K562 (cell line): ENCODE data around the gene IRGQ. TPM values are rescaled to one million over a fixed set of nuclear protein-coding genes. Genes with fewer than 3 reads are reported as not detected.
"Not testable (repeated sequence)": the region's sequence is repeated elsewhere in the genome, so short reads cannot be mapped to it uniquely, and the experiment has no call there.

ENCODE experiments used
- ATAC-seq: fragments of 200-7000 bp; cut with Tn5 transposase; 3 replicates; pipeline ENCODE4 v1.9.1; 2020; ENCODE audit warnings: moderate library complexity
- BruUV-seq: library from RNA; stranded (reverse); fragments of 400-500 nt; replicated peaks from 2 replicates; lab custom pipeline; 2021; lab: Mats Ljungman, UMichigan
- CTCF ChIA-PET: fragments of 300-600 bp; formaldehyde crosslinking; extraction: SDS; loops from one replicate; lab custom pipeline; 2021; ENCODE audit warnings: low intra/inter-chr PET ratio; lab: Yijun Ruan, JAX
- POLR2A ChIA-PET: fragments of 300-600, 350-650 bp; sonication (Branson Sonifier 250); formaldehyde crosslinking; extraction: SDS; loops from one replicate; lab custom pipeline; 2021; ENCODE audit warnings: antibody characterized with exemption, inconsistent platforms; lab: Yijun Ruan, JAX
- DNase-seq, 4 experiments: peaks; one replicate each; pipeline versions ENCODE4 v3.0.0 to v3.0.0-alpha.2; 2011 to 2018; ENCODE audit warnings: low spot score in 3 of 4, mixed read lengths in 3 of 4; ENCODE audit errors: extremely low read depth in 1 of 4
- FAIRE-seq: peaks from 2 replicates; lab custom pipeline; 2011; peaks lifted over from hg19 to GRCh38; lab: Jason Lieb, UNC
- H2AFZ ChIP-seq: 2 replicates; pipeline ENCODE4 v1.6.0; 2011; ENCODE audit warnings: low read depth, low read length, control low read depth, inconsistent platforms
- H3K27ac ChIP-seq: fragments of 200-600 bp; 3 replicates; pipeline ENCODE4 v1.8.0; 2011; ENCODE audit warnings: low read depth, mild to moderate bottlenecking, control low read depth, inconsistent platforms, low read length, moderate library complexity, mixed read lengths; ENCODE audit errors: extremely low read depth
- H3K27me3 ChIP-seq, 2 experiments: fragments of 300-600 bp in 1 of 2; 2 replicates in 1 of 2; 3 replicates in 1 of 2; pipeline versions ENCODE4 v1.6.0 to v1.8.0; 2011; ENCODE audit warnings: inconsistent platforms in 2 of 2, low read length in 2 of 2, mild to moderate bottlenecking in 1 of 2, mixed read lengths in 1 of 2, moderate library complexity in 1 of 2; ENCODE audit not compliant: control insufficient read depth in 2 of 2, insufficient read depth in 2 of 2
- H3K36me3 ChIP-seq: fragments of 300-600 bp; 3 replicates; pipeline ENCODE4 v1.8.0; 2011; ENCODE audit warnings: mild to moderate bottlenecking, low read length, inconsistent platforms; ENCODE audit not compliant: control insufficient read depth, insufficient read depth
- H3K4me1 ChIP-seq, 2 experiments: fragments of 200-600 bp in 1 of 2; replicated peaks in 1 of 2; 2 replicates in 1 of 2; 3 replicates in 1 of 2; pipeline versions ENCODE4 v1.5.1 to v1.8.0; 2011; ENCODE audit warnings: inconsistent platforms in 2 of 2, low read length in 2 of 2, mild to moderate bottlenecking in 1 of 2, mixed read lengths in 1 of 2, moderate library complexity in 1 of 2; ENCODE audit not compliant: control insufficient read depth in 2 of 2, insufficient read depth in 2 of 2
- H3K4me2 ChIP-seq: 2 replicates; pipeline ENCODE4 v1.6.1; 2011; ENCODE audit warnings: low read length, control low read depth, inconsistent platforms, mixed read lengths; ENCODE audit not compliant: insufficient read depth
- H3K4me3 ChIP-seq: fragments of 200-600 bp; sonication (generic), shearing (Covaris generic); 2 replicates; pipeline ENCODE4 v1.5.1; 2016; ENCODE audit warnings: control low read depth, inconsistent platforms
- H3K79me2 ChIP-seq: fragments of 200-600 bp; 3 replicates; pipeline ENCODE4 v1.8.0; 2011; ENCODE audit warnings: low read length, inconsistent platforms; ENCODE audit not compliant: control insufficient read depth, insufficient read depth
- H3K9ac ChIP-seq, 2 experiments: 2 replicates each; pipeline versions ENCODE4 v1.6.0 to v1.6.1; 2011; ENCODE audit warnings: low read depth in 2 of 2, low read length in 2 of 2, control low read depth in 1 of 2, inconsistent platforms in 1 of 2, mild to moderate bottlenecking in 1 of 2, mixed read lengths in 1 of 2; ENCODE audit not compliant: insufficient read depth in 1 of 2
- H3K9me1 ChIP-seq: one replicate; pipeline ENCODE4 v1.6.0; 2011; ENCODE audit warnings: inconsistent platforms, mild to moderate bottlenecking, low read length, moderate library complexity; ENCODE audit not compliant: control insufficient read depth, insufficient read depth
- H3K9me3 ChIP-seq: replicated peaks from 2 replicates; pipeline ENCODE4 v1.5.1; 2011; ENCODE audit warnings: low read depth, low read length, inconsistent platforms; ENCODE audit not compliant: control insufficient read depth, insufficient read depth
- H4K20me1 ChIP-seq: replicated peaks from 2 replicates; pipeline ENCODE4 v1.6.1; 2011; ENCODE audit warnings: low read length, inconsistent platforms, mixed read lengths; ENCODE audit not compliant: control insufficient read depth, insufficient read depth
- CBFA2T3 ChIP-seq: fragments of 450-650 bp; IDR thresholded peaks from 2 replicates; pipeline ENCODE4 v1.6.1; 2017
- EGR1 ChIP-seq: fragments of 450-650 bp; conservative IDR thresholded peaks from 2 replicates; pipeline ENCODE4 v1.6.1; 2017; ENCODE audit warnings: mild to moderate bottlenecking
- EP300 ChIP-seq: IDR thresholded peaks from 2 replicates; pipeline ENCODE4 v1.6.1; 2012; ENCODE audit warnings: low read length, improper control_type of control experiment
- KDM1A ChIP-seq, 2 experiments: fragments of 450-650 bp; IDR thresholded peaks; 2 replicates each; pipeline ENCODE4 v1.6.1; 2016; ENCODE audit warnings: mild to moderate bottlenecking in 2 of 2
- POLR2AphosphoS2 ChIP-seq: IDR thresholded peaks from 2 replicates; pipeline ENCODE4 v1.6.1; 2012; ENCODE audit warnings: low read length, improper control_type of control experiment
- STAT5B ChIP-seq: fragments of 250-450 bp; sonication (Bioruptor Pico); IDR thresholded peaks from 2 replicates; pipeline ENCODE4 v1.8.0; 2021; ENCODE audit warnings: mild to moderate bottlenecking, inconsistent platforms
- ZFP36 ChIP-seq: fragments of 150-350 bp; IDR thresholded peaks from 2 replicates; pipeline ENCODE4 v1.6.1; 2018; ENCODE audit warnings: low read length, low read depth; ENCODE audit not compliant: partially characterized antibody
- ZNF780A ChIP-seq: fragments of 250-450 bp; sonication (Bioruptor Pico); IDR thresholded peaks from 2 replicates; pipeline ENCODE4 v1.5.0; 2021; ENCODE audit warnings: mild to moderate bottlenecking
- WGBS: fragments of 100-300 bp; shearing (Covaris generic); methylation state at CpG from one replicate; pipeline ENCODE4 v1.1.6; 2016; ENCODE audit warnings: low coverage, mixed read lengths; ENCODE audit not compliant: insufficient coverage; ENCODE audit errors: missing lambda C conversion rate; 5-methylcytosine and 5-hydroxymethylcytosine counted together
- in situ Hi-C: fragments of 300-500 bp; cut with MboI; formaldehyde crosslinking; loops from 4 replicates; pipeline ENCODE4 v1.15.0; 2018; ENCODE audit warnings: inconsistent platforms, mixed read lengths
- intact Hi-C: fragments of 100-400 bp; cut with micrococcal nuclease; formaldehyde crosslinking; loops from 2 replicates; pipeline ENCODE4 v1.14.2; 2022
- polyA plus RNA-seq, 8 experiments: library from polyadenylated mRNA; depleted of rRNA in 4 of 8; stranded (reverse) in 5 of 8; unstranded in 3 of 8; fragments of >200 nt; fragmentation: Nextera tagmentation in 2 of 8; fragmentation: Illumina TruSeq in 1 of 8; extraction: Ambion mirVana in 2 of 8; extraction: Trizol in 1 of 8; gene quantifications; 2 replicates each; pipeline versions ENCODE4 v1.2.1 to v1.2.3, GENCODE V29; 2011 to 2014; ENCODE audit warnings: inconsistent platforms in 1 of 8, missing spikeins in 1 of 8
- total RNA-seq, 7 experiments: library from RNA; depleted of rRNA in 6 of 7; stranded (reverse); fragments of >200 nt in 6 of 7; fragmentation: Illumina TruSeq in 2 of 7; extraction: Trizol in 2 of 7; gene quantifications; 2 replicates each; pipeline versions ENCODE4 v1.2.1 to v1.2.3, GENCODE V29; 2011 to 2021; ENCODE audit warnings: low replicate concordance in 1 of 7
- TF ChIP-seq, protein P1 (sequence below): sonication (generic); formaldehyde crosslinking; IDR thresholded peaks from 2 replicates; pipeline ENCODE4 v1.5.0; 2020; ENCODE audit warnings: missing genetic modification reagents

The IRGQ gene
- total and polyA plus RNA-seq, 9 of the 15 experiments (the other 6 are each of a cell fraction or from before 2014, with no cell fraction given) = 3.5 to 19.2 (median 7.9) TPM

DNA sequence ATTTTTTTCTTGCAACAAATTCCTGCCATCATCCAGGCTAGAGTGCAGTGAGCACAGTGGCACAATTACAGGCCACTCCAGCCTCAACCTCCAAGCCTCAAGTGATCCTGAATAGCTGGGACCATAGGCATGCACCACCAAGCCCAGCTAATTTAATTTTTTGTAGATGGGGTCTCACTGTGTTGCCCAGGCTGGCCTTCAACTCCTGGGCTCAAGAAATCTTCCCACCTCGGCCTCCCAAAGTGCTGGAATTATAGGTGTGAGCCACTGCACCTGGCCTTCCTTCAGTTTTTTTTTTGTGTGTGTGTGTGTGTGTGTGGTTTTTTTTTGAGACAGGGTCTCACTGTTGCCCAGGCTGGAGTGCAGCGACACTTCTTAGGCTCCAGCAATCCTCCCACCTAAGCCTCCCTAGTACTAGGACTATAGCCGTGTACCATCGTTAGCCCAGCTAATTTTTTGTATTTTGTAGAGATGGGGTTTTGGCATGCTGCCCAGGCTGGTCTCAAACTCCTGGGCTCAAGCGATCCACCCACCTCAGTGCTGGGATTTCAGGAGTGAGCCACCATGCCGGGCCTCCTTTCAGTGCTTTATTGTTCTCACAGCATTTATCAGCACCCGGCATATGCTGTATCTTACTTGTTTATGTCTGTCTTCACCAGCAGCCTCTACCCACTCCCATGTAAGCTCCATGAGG is 10.1 kb upstream of the IRGQ start (continued):
- TF ChIP-seq ZNF780A (no peak), STAT5B (CRISPR knock-in tag) (no peak), POLR2AphosphoS2 (no peak), ZFP36 (no peak), EGR1 (peak; percentile 40), CBFA2T3 (peak; percentile 70), KDM1A (IDR thresholded peaks at IDR 0.05) (peak; percentile 55 to 58; a peak in 2 of 4 replicates), EP300 (no peak)
- TF ChIP-seq, protein P1, sequence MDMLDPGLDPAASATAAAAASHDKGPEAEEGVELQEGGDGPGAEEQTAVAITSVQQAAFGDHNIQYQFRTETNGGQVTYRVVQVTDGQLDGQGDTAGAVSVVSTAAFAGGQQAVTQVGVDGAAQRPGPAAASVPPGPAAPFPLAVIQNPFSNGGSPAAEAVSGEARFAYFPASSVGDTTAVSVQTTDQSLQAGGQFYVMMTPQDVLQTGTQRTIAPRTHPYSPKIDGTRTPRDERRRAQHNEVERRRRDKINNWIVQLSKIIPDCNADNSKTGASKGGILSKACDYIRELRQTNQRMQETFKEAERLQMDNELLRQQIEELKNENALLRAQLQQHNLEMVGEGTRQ (CRISPR knock-in tag) = no peak

DNA sequence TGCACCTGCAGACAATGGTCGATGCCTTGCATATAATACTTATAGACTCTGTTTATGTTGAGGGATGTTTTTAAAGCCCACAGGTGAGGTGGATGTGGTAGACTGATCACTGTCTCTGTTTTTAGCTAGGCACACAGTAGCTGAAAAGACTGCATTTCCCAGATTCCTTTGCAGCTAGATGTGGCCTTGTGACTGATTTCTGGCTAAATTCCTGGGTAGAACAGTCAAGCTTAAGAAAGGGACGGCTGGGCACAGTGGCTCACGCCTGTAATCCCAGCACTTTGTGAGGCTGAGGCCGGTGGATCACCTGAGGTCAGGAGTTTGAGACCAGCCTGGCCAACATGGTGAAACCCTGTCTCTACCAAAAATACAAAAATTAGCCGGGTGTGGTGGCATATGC is 4.4 kb upstream of the IRGQ start:
- CTCF ChIA-PET, H3K27me3 ChIP-seq, BruUV-seq, H4K20me1 ChIP-seq, H3K9me3 ChIP-seq, H3K4me2 ChIP-seq, H3K4me3 ChIP-seq, ATAC-seq, H3K9ac ChIP-seq, in situ Hi-C loops, H2AFZ ChIP-seq, intact Hi-C loops, H3K27ac ChIP-seq, FAIRE-seq, H3K9me1 ChIP-seq, DNase-seq: not testable (repeated sequence)
- Histone ChIP-seq H3K4me1 (peaks cover 15 to 21% of the 10 kb centered on the region in 2 experiments; a peak in 4 of 5 replicates), H3K79me2 (peaks cover 29% of the 10 kb centered on the region), H3K36me3 (peaks cover 32% of the 10 kb centered on the region; the same call in 2 of the 3 replicates)
- POLR2A ChIA-PET = interaction anchor here (0.7 to 1.1 kb wide), 2 partner anchors 16 to 25 kb away, joined by 3 to 4 read pairs; partner anchors contain the start of gene XRCC1
- 91% methylated on average over 4 of the region's 5 CpGs for WGBS
